PFSK-1 (cell line): ENCODE measurements around the gene PAQR4.
A peak's percentile ranks its signal among the peaks of the same experiment; 100 is the strongest.

Experiments used
- FOXP2 ChIP-seq: optimal IDR thresholded peaks from 2 replicates; pipeline ENCODE3; 2011; ENCODE audit warnings: borderline replicate concordance, control low read depth, inconsistent platforms; ENCODE audit not compliant: insufficient read depth; ENCODE audit errors: extremely low read length, extremely low read depth
- POLR2AphosphoS5 ChIP-seq: IDR thresholded peaks from 2 replicates; pipeline ENCODE4 v1.6.1; 2012; ENCODE audit warnings: low read depth, mild to moderate bottlenecking, control low read depth, low read length, moderate library complexity
- SIN3A ChIP-seq: IDR thresholded peaks from 2 replicates; pipeline ENCODE4 v1.6.1; 2012; ENCODE audit warnings: mild to moderate bottlenecking, low read length, moderate library complexity, borderline replicate concordance; ENCODE audit not compliant: insufficient read depth
- TAF1 ChIP-seq: IDR thresholded peaks from 2 replicates; pipeline ENCODE4 v1.6.1; 2012; ENCODE audit warnings: low read length, control low read depth, borderline replicate concordance; ENCODE audit not compliant: insufficient read depth
- TF ChIP-seq, protein P1 (sequence below), 2 experiments: IDR thresholded peaks; 2 replicates each; pipeline versions ENCODE4 v1.6.1 to v1.8.0; 2011 to 2012; ENCODE audit warnings: low read depth in 2 of 2, low read length in 2 of 2, control low read depth in 1 of 2, inconsistent platforms in 1 of 2, mild to moderate bottlenecking in 1 of 2, moderate library complexity in 1 of 2; ENCODE audit not compliant: insufficient read depth in 1 of 2

Gene PAQR4

DNA sequence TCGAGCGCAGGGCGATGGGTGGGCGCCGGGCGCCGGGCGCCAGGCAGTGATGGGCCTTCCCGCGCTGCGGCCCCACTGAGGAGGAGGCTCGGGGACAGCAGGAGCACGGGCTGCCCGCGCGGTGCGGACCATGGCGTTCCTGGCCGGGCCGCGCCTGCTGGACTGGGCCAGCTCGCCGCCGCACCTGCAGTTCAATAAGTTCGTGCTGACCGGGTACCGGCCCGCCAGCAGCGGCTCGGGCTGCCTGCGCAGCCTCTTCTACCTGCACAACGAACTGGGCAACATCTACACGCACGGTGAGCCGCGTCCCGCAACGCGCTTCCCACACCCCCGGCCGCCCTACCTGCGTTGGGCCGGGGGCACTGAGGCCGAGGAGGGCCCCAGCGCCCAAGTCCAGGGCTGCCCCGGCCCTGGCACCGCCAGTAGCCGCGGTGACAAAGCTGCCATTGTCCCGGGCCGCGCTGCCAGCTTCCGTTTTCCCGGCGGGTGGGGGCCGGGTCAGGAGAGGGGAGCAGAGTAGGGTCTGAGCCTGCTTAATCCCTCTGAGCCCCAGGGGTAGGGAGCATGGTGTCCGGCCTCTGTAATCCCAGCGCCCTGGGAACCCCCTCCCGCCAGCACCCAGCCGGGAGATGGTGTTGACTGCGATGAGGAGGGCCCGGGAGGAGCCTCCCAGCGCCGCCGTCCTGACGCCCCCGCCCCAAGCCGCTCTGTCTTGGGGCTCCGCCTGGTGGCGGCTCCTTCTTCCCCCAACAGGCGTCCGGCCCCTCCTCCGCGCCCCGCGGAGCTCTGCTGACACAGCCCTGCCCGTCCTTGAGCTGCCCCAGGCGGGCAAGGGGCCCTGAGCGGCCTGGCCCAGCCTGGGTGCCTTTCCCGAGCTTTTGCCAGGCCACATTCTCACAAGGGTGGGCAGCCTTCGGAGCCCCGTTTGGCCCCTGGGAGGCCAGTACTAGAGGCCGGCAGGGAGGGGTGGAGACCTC, 685 bp downstream of the PAQR4 start:
- peak; percentile 35; the same call in 1 of the 2 replicates for TF ChIP-seq POLR2AphosphoS5
- 0 out of 2 replicates have a peak, but pooled peaks have one; percentile 55 for TF ChIP-seq TAF1
- TF ChIP-seq SIN3A = no peak
- TF ChIP-seq, protein P1, sequence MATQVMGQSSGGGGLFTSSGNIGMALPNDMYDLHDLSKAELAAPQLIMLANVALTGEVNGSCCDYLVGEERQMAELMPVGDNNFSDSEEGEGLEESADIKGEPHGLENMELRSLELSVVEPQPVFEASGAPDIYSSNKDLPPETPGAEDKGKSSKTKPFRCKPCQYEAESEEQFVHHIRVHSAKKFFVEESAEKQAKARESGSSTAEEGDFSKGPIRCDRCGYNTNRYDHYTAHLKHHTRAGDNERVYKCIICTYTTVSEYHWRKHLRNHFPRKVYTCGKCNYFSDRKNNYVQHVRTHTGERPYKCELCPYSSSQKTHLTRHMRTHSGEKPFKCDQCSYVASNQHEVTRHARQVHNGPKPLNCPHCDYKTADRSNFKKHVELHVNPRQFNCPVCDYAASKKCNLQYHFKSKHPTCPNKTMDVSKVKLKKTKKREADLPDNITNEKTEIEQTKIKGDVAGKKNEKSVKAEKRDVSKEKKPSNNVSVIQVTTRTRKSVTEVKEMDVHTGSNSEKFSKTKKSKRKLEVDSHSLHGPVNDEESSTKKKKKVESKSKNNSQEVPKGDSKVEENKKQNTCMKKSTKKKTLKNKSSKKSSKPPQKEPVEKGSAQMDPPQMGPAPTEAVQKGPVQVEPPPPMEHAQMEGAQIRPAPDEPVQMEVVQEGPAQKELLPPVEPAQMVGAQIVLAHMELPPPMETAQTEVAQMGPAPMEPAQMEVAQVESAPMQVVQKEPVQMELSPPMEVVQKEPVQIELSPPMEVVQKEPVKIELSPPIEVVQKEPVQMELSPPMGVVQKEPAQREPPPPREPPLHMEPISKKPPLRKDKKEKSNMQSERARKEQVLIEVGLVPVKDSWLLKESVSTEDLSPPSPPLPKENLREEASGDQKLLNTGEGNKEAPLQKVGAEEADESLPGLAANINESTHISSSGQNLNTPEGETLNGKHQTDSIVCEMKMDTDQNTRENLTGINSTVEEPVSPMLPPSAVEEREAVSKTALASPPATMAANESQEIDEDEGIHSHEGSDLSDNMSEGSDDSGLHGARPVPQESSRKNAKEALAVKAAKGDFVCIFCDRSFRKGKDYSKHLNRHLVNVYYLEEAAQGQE (IDR thresholded peaks at IDR 0.05; ENCODE audit: insufficient read depth in 1 of 2, low read depth in 2 of 2, low read length in 2 of 2) = 0 out of 4 replicates have a peak, but pooled peaks of 1 of the 2 experiments have one; percentile 6

DNA sequence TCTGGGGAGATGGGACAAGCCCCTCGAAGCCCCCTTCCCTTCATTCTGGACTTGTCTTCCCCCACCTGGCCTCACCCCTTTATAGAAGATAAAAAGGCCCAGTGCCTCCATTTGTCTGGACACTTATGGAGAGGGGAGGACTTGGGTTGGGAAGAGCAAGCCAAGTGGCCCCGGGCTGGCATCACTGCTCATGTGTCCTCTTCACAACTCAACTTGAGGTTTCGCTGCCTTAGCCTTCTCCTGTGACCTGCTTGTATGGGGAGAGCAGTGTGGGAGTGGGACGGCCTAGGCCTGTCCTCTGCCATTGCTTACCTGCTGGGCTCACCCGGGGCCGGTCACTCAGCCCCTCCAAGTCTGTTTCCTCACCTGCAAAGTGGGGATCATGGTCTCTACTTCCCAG, 1.4 kb downstream of the PAQR4 start:
- TF ChIP-seq TAF1 = no peak
- TF ChIP-seq SIN3A = no peak
- TF ChIP-seq FOXP2 = no peak
- no peak for TF ChIP-seq POLR2AphosphoS5
- TF ChIP-seq, protein P1 (IDR thresholded peaks at IDR 0.05; ENCODE audit: insufficient read depth in 1 of 2, low read depth in 2 of 2, low read length in 2 of 2) = no peak

DNA sequence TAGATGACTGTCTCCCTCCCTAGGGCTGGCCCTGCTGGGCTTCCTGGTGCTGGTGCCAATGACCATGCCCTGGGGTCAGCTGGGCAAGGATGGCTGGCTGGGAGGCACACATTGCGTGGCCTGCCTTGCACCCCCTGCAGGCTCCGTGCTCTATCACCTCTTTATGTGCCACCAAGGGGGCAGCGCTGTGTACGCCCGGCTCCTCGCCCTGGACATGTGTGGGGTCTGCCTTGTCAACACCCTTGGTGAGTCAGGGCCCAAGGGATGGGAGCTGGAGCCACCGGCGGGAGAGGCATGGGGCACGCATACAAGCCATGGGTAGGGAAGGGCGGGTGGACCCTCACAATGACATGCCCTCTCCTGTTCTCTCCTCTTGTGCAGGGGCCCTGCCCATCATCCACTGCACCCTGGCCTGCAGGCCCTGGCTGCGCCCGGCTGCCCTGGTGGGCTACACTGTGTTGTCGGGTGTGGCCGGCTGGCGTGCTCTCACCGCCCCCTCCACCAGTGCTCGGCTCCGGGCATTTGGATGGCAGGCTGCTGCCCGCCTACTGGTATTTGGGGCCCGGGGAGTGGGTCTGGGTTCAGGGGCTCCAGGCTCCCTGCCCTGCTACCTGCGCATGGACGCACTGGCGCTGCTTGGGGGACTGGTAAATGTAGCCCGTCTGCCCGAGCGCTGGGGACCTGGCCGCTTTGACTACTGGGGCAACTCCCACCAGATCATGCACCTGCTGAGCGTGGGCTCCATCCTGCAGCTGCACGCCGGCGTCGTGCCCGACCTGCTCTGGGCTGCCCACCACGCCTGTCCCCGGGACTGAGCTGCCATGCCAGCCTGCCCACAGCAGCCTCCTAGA, 2.2 kb downstream of the PAQR4 start:
- TF ChIP-seq POLR2AphosphoS5 (peak; percentile 10; the same call in 1 of the 2 replicates), TAF1 (no peak)

DNA sequence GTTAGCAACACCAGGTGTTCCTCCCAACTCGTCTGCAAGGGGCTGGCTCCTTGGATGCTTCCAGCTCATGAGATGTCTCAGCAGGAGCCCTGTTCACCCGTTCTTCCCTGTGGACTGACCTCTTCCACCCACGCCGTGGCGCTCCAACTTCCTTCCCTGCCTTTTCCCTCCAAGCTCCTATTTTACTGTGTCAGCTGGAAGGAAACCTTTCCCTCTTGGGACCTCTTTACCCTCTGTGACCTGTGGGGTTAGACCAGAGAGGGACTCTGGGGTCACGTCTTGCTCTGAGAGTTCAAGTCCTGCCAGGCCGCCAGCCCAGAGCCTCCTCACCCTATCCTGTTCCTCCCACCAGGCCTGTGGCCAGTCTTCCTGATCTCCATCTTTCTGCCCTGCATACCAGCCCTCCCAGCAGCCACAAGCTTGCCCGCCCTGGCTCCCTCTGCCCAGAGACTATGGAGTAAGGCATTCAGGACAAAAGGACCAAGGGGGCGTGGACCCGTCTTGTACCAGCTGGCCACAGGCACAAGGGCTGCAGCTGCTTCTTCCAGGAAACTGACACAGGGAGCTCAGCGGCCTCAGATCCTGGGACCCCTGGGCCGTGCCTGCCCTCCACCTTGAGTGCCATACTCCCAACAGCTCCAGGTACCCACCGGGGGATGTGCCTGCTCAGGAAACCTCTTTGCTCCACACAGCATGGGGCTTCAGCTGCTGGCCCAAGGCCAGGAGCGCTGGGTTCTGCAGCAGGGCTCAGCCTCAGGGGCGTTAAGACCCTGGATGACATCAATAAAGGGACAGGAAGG, 3.0 kb downstream of the PAQR4 start:
- no peak; the same call in 1 of the 2 replicates for TF ChIP-seq POLR2AphosphoS5
- TF ChIP-seq TAF1 = no peak
- TF ChIP-seq, protein P1 (IDR thresholded peaks at IDR 0.05; ENCODE audit: insufficient read depth in 1 of 2, low read depth in 2 of 2, low read length in 2 of 2) = no peak
- no peak for TF ChIP-seq FOXP2
- no peak for TF ChIP-seq SIN3A

DNA sequence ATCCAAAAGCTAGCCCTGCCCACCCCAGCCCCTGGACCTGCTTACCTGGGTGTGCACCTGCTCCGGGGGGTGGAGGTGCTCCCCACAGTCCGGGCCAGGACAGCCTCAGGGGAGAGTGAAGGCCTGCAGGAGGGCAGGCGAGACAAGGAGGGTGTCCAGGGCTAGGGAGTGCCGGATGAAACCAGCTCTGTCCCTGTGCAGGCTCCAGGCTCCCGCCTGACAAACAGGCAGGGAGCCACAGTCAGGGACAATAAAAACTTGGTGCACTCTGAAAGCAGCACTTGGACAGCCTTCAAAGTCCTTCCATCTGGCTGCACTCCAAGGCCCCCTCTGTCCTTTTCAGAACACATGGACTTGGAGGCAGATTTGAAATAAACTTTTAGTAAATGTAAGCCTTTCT, 3.9 kb downstream of the PAQR4 start:
- peak; percentile 56 for TF ChIP-seq POLR2AphosphoS5
- no peak for TF ChIP-seq FOXP2
- TF ChIP-seq, protein P1 (IDR thresholded peaks at IDR 0.05; ENCODE audit: insufficient read depth in 1 of 2, low read depth in 2 of 2, low read length in 2 of 2) = 0 out of 4 replicates have a peak, but pooled peaks of 1 of the 2 experiments have one; percentile 30
